Lung (tissue), 12 donors: ENCODE measurements around the gene NEK7. TPM values are rescaled to one million over a fixed set of nuclear protein-coding genes. Genes with fewer than 3 reads are reported as not detected.

Source experiments
- ATAC-seq: fragments of 200-7000 bp; cut with Tn5 transposase; one replicate; pipeline ENCODE4 v1.9.1; 2020; ENCODE audit warnings: moderate number of reproducible peaks; ENCODE audit not compliant: insufficient read depth, low FRiP score
- DNase-seq, 3 donors: peaks; one replicate each; pipeline ENCODE4 v3.0.0-alpha.2; 2013 to 2017
- H3K27ac ChIP-seq, 2 donors: one replicate each; pipeline ENCODE4 v1.5.1; 2013; ENCODE audit warnings: mild to moderate bottlenecking in 2 of 2, moderate library complexity in 2 of 2, control low read depth in 1 of 2, inconsistent platforms in 1 of 2, low read depth in 1 of 2, low read length in 1 of 2
- H3K27me3 ChIP-seq, 3 donors: one replicate each; pipeline ENCODE4 v1.5.1; 2013; ENCODE audit warnings: low read length in 2 of 3; ENCODE audit not compliant: control insufficient read depth in 3 of 3, insufficient read depth in 3 of 3
- H3K36me3 ChIP-seq, 4 donors: one replicate each; pipeline ENCODE4 v1.5.1; 2013; ENCODE audit warnings: low read length in 4 of 4, mild to moderate bottlenecking in 1 of 4, moderate library complexity in 1 of 4; ENCODE audit not compliant: control insufficient read depth in 4 of 4, insufficient read depth in 4 of 4
- H3K4me1 ChIP-seq, 5 donors: one replicate each; pipeline ENCODE4 v1.5.1; 2013; ENCODE audit warnings: low read length in 5 of 5, mild to moderate bottlenecking in 2 of 5, moderate library complexity in 1 of 5; ENCODE audit not compliant: control insufficient read depth in 5 of 5, insufficient read depth in 5 of 5
- H3K4me3 ChIP-seq: one replicate; pipeline ENCODE4 v1.5.1; 2013; ENCODE audit warnings: mild to moderate bottlenecking, control low read depth, moderate library complexity
- H3K9ac ChIP-seq, 2 donors: one replicate each; pipeline ENCODE4 v1.5.1; 2013; ENCODE audit warnings: low read length in 2 of 2, control low read depth in 1 of 2; ENCODE audit not compliant: insufficient read depth in 1 of 2
- H3K9me3 ChIP-seq, 4 donors: one replicate each; pipeline ENCODE4 v1.5.1; 2013; ENCODE audit warnings: low read length in 3 of 4, mild to moderate bottlenecking in 1 of 4, moderate library complexity in 1 of 4; ENCODE audit not compliant: control insufficient read depth in 4 of 4, insufficient read depth in 3 of 4
- CTCF ChIP-seq: IDR thresholded peaks from 2 replicates; pipeline ENCODE4 v1.5.1; 2012; ENCODE audit warnings: mild to moderate bottlenecking; ENCODE audit errors: control extremely low read depth, extremely low read depth
- WGBS, 2 donors: extraction: QIAGEN DNeasy Blood & Tissue Kit; methylation state at CpG; one replicate each; pipeline ENCODE4 v1.1.7; 2013; 5-methylcytosine and 5-hydroxymethylcytosine counted together
- polyA plus RNA-seq, 2 donors: library from polyadenylated mRNA; stranded (reverse); fragments of 200-250 nt; gene quantifications; one replicate each; pipeline ENCODE4 v1.2.1, GENCODE V29; 2013
- total RNA-seq, 2 donors: library from RNA; depleted of rRNA in 1 of 2; stranded (reverse); fragments of >200 nt in 1 of 2; gene quantifications; one replicate each; pipeline ENCODE4 v1.2.1, GENCODE V29; 2014 to 2021
- donor health status: control.
- donor health status: control.
- donor health status: Bipolar disorder and iron deficiency.
- donor health status: healthy.
- donor health status: DM: yes; HTN: yes; CAD: no.

NEK7 gene
- total and polyA plus RNA-seq, 4 donors: 23.9 to 132 (median 64.2) TPM

DNA sequence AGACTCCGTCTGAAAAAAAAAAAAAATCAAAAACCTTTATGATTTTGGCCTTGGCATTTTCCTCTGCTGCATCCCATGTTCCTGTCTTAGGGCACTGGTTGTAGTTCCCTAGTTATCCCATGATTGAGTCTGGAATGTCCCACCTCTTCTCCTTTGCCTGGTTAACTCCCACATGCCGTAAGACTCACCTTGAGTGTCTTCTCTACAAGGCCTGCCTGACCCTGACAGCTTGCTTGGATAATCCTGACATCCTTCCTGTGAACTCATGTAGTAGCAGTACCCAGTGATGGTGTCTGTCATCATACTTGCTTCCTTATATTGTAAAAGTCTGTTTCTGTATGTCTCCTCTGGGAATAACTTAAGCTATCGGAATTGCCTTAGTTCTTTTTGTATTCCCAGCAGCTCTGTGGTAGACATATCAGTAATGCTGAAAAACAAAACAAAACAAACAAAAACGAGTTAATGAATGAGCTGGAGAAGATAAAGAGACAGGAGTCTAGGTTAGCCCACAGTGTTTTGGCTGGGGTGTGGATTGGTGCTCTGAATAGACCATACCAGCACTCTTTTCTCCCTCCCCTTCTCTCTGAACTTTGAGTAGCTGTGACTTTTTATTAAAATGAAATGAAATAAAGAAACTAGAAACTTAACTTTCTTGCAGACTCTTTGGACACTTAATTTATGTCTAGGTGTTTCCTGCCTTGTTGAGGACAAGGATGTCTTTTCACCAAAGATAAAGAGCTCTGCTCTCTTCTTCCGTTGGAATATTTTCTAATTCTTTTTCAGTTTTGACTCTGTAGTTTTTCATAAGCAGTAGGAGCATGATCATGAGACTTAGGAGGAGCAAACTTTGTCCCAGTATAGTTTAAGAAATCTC, 15.1 kb downstream of the NEK7 start:
- no peak for TF ChIP-seq CTCF
- 35 to 47% methylated on average over 4 to 5 of the region's 5 CpGs for whole genome bisulfite sequencing, 2 donors
- no peak overlapping the region for H3K27ac ChIP-seq
- H3K9me3 ChIP-seq: no peaks in the 10 kb centered on the region
- DNase-seq (no peak), ATAC-seq (no peak)
- no peak overlapping the region for H3K4me3 ChIP-seq
- no peak overlapping the region for H3K9ac ChIP-seq
- H3K36me3 ChIP-seq: no peaks in the 10 kb centered on the region
- H3K27me3 ChIP-seq: no peaks in the 10 kb centered on the region
- H3K4me1 ChIP-seq: peaks cover 8 to 81% (median 50%) of the 10 kb centered on the region in 5 donors

GRCh38 chr1:198173832-198174231, 17.0 kb downstream of the NEK7 start:
- TF ChIP-seq CTCF: no peak
- peak in 2 of 3 donors; percentile 86 to 89 for DNase-seq
- Histone ChIP-seq H3K27me3 (no peaks in the 10 kb centered on the region), H3K27ac (no peak overlapping the region), H3K36me3 (no peaks in the 10 kb centered on the region), H3K4me3 (no peak overlapping the region), H3K9ac (no peak overlapping the region), H3K9me3 (no peaks in the 10 kb centered on the region), H3K4me1 (peaks cover 8 to 83% (median 47%) of the 10 kb centered on the region in 5 donors)
- ATAC-seq: no peak

- 11 to 38% methylated on average over 5 of the region's 5 CpGs for WGBS, 2 donors
- no peak for DNase-seq
- no peak overlapping the region for H3K4me3 ChIP-seq
- no peaks in the 10 kb centered on the region for H3K9me3 ChIP-seq
- H3K27ac ChIP-seq: peak overlapping the region; percentile 22 to 41
- no peaks in the 10 kb centered on the region for H3K36me3 ChIP-seq
- TF ChIP-seq CTCF: no peak
- no peaks in the 10 kb centered on the region for H3K27me3 ChIP-seq
- H3K4me1 ChIP-seq: peaks cover 8 to 82% (median 47%) of the 10 kb centered on the region in 5 donors
- H3K9ac ChIP-seq: no peak overlapping the region
- ATAC-seq: no peak
Measured at GRCh38 chr1:198174297-198174696, 17.5 kb downstream of the NEK7 start.
